Measurements from ENCODE around the gene LAMA2.

Gene LAMA2

GRCh38 chr6:128903715-128904114 is 20.8 kb downstream of the LAMA2 start:
- no peak for TF ChIP-seq CTCF (IDR thresholded peaks at IDR 0.05; ENCODE audit: low read depth, low read length)
- DNase-seq (ENCODE audit: low read depth), result no peak
- no peak overlapping the region for H3K4me3 ChIP-seq (ENCODE audit: low read depth, low read length)

- no peak for DNase-seq (ENCODE audit: low read depth)
- no peak overlapping the region for H3K4me3 ChIP-seq (ENCODE audit: low read depth, low read length)
- TF ChIP-seq POLR2A (IDR thresholded peaks at IDR 0.05; ENCODE audit: extremely low read depth, insufficient read length), result no peak
- TF ChIP-seq CTCF (IDR thresholded peaks at IDR 0.05; ENCODE audit: low read depth, low read length), result no peak
These were observed 31.1 kb downstream of the LAMA2 start for GRCh38 chr6:128914051-128914450.

- H3K4me3 ChIP-seq (ENCODE audit: low read depth, low read length), result no peak overlapping the region
- no peak for DNase-seq (ENCODE audit: low read depth)
- TF ChIP-seq MAX (IDR thresholded peaks at IDR 0.05; ENCODE audit: low read depth, low read length) (no peak), CTCF (IDR thresholded peaks at IDR 0.05; ENCODE audit: low read depth, low read length) (no peak), POLR2A (IDR thresholded peaks at IDR 0.05; ENCODE audit: extremely low read depth, insufficient read length) (no peak), MYC (IDR thresholded peaks at IDR 0.05; ENCODE audit: low read depth, low read length) (no peak)
These were observed 35.9 kb downstream of the LAMA2 start for GRCh38 chr6:128918886-128919285.

- TF ChIP-seq MYC (IDR thresholded peaks at IDR 0.05; ENCODE audit: low read depth, low read length), result no peak
- no peak for TF ChIP-seq CTCF (IDR thresholded peaks at IDR 0.05; ENCODE audit: low read depth, low read length)
- TF ChIP-seq POLR2A (IDR thresholded peaks at IDR 0.05; ENCODE audit: extremely low read depth, insufficient read length), result no peak
- no peak for TF ChIP-seq MAX (IDR thresholded peaks at IDR 0.05; ENCODE audit: low read depth, low read length)
- no peak overlapping the region for H3K4me3 ChIP-seq (ENCODE audit: low read depth, low read length)
- no peak for DNase-seq (ENCODE audit: low read depth)
These were observed 36.7 kb downstream of the LAMA2 start for GRCh38 chr6:128919412-128920180.

- TF ChIP-seq MYC (IDR thresholded peaks at IDR 0.05; ENCODE audit: low read depth, low read length), result no peak
- no peak overlapping the region for H3K4me3 ChIP-seq (ENCODE audit: low read depth, low read length)
- DNase-seq (ENCODE audit: low read depth), result no peak
These were observed 42.8 kb downstream of the LAMA2 start for GRCh38 chr6:128925765-128926164.

GRCh38 chr6:128929869-128930268 is 46.9 kb downstream of the LAMA2 start:
- TF ChIP-seq MAX (IDR thresholded peaks at IDR 0.05; ENCODE audit: low read depth, low read length), result no peak
- no peak for TF ChIP-seq MYC (IDR thresholded peaks at IDR 0.05; ENCODE audit: low read depth, low read length)
- no peak for TF ChIP-seq CTCF (IDR thresholded peaks at IDR 0.05; ENCODE audit: low read depth, low read length)
- no peak for TF ChIP-seq POLR2A (IDR thresholded peaks at IDR 0.05; ENCODE audit: extremely low read depth, insufficient read length)
- no peak overlapping the region for H3K4me3 ChIP-seq (ENCODE audit: low read depth, low read length)
- DNase-seq (ENCODE audit: low read depth), result no peak

Measured in NB4 (cell line).